GM21723 (cell line): ENCODE results near the gene EGLN2.
"Not testable (repeated sequence)": the region's sequence is repeated elsewhere in the genome, so short reads cannot be mapped to it uniquely, and the experiment has no call there.

Source experiments
- ATAC-seq: cut with Tn5 transposase; IDR thresholded peaks from one replicate; pipeline ENCODE4 v1.9.1; 2021; ENCODE audit warnings: mild to moderate bottlenecking, moderate library complexity; ENCODE audit not compliant: unreplicated experiment

Gene EGLN2

DNA sequence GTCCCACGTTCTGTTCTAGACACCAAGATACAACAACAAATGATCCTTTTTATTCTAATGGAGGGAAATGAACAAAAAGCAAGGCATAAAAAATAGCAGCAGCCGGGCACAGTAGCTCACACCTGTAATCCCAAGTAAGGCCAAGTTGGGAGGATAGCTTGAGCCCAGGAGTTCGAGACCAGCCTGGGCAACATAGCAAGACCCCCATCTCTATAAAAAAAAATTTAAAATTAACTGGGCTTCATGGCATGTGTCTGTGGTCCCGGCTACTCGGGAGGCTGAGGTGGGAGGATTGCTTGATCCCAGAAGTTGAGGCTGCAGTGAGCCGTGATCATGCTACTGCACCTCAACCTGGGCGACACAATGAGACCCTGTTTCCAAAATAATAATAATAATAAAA, 22.6 kb upstream of the EGLN2 start:
- ATAC-seq, result no peak

DNA sequence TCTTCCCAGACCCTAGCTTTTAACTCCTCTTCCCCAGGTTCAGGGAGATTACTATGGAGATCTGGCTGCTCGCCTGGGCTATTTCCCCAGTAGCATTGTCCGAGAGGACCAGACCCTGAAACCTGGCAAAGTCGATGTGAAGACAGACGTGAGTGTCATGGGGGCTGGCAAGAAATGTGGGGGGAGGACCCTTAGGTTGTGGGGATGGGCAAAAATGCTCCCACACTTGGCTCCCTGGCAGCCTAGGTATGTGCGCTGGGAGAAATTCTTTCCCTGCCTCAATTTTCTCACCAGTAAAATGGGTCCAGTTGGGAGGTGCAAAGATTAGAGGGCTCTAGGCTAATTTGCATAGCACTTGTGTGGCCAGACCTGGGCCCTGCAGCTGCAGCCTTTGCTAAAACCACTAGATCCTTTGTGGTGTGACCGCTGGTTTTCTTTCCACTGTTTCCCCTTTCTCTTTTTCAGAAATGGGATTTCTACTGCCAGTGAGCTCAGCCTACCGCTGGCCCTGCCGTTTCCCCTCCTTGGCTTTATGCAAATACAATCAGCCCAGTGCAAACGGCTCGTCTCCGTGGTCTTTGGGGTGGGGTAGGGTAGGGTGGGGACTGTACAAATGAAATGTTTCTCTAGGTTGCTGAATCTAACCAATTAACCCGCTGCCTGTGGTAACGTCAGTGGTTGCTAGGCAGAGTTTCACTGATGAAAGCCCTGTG, 21.9 kb upstream of the EGLN2 start:
- ATAC-seq, result peak; percentile 56

DNA sequence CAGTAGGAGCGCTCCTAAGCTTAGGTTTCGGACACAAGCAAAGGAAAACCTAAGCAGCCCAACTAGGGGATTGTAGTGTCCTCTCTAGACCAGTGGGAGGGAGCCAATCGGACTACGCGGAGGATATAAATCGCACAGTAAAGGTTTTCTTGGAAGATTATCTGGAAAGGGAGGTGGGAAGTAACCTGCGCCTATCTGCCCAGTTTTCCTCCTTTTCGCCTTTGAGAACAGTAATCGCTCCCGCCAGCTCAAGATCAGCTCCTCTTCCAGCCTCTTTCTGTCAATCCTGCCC, 21.4 kb upstream of the EGLN2 start:
- no peak for ATAC-seq

DNA sequence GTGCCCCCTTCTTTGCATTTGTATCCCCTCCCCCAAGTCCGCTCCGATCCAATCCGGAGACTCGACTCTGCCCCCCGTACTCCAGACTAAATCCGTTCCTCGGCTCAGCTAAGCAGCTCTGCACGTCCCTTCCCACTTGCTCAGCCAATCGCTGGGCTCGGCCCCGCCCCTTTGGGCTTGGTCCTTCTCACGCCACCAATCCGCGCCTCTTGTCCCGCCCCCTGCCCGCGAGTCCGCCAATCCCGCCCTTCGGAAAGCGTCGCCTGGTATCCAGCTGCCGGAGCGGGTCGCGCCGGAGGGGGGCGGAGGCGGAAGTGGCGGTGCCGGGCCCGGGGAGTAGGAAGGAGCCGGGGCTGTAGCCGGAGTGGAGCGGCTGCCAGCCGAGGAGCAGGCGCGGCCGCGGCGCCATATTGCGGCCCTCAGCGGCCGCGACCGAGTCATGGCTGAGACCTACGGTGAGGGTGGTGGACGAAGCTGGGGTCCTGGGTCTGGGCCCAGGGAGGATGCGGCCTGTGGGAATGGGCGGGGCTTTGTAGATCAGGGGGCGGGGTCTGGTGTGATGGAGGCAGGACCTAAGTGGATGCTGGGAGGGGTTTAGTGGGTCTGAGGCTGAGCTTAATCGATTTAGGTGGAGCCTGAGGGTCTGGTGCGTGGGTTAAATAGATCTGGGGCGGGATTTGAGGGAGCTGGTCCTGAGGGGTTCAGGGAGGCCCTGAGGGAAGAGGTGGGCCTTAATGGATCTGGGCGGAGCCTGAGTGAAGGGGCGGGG, 20.9 kb upstream of the EGLN2 start, which contains the start of gene RAB4B:
TSS of gene RAB4B (plus strand) at position 311 of the 769 bp plus-strand sequence. CDS start at position 440, 129 bp downstream.
- ATAC-seq, result peak; percentile 58

DNA sequence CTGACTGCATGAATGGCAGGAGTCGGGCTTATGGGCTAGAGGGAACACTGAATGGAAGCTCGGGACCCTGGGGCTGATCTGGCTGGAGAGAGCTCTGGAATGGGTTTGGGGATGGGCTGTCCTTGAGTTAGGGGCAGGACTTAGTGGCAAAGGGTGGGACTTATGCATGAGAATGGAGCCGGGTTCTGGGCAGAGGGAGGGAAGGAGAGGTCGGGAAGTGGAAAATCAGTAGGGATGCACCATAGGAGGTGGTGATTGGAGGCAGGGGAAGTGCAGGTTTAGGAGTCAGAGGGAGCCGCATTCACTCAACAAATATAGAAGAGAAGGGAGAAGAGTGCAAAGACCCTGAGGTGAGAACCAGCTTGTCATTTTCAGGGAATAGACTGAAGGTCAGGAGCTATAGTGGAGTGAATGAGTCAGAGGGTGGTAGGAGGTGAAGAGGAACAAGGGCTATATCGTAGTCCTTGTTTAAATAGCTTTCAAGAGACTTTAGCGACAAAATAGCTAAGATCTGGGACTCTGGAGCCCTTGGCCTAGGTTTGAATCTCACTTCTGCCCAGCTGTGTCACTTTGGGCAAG, 20.2 kb upstream of the EGLN2 start:
- ATAC-seq, result no peak

DNA sequence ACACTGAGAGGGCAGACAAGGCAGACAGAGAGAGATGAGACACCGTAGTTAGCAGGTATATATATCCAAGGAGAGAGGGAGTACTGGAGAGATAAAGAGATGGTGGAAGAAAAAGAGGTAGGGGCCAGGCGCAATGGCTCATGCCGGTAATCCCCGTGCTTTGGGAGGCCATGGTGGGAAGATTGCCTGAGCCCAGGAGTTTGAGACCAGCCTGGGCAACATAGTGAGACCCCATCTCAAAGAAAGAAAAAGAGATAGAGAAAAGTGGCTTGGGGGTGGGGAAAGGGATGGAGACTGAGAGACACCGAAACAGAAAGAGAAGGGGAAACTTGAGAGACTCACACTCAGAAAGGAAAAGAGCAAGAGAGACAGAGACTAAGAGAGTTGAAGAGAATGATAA, 18.4 kb upstream of the EGLN2 start:
- ATAC-seq, result no peak

DNA sequence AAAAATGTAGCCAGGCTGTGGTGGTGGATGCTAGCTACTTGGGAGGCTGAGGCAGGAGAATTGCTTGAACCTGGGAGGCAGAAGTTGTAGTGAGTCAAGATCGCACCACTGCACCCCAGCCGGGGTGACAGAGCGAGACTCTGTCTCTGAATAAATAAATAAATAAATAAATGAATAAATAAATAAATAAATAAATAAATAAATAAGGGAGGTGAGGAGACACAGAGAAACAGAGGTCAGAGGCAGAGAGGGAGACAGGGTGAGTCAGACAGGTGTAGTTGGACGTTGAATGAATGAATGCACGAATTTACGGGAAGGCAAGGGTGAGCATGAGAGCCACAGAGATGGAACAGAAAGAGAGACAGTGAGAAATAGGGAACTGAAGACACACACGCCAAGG, 17.9 kb upstream of the EGLN2 start:
- no peak for ATAC-seq

DNA sequence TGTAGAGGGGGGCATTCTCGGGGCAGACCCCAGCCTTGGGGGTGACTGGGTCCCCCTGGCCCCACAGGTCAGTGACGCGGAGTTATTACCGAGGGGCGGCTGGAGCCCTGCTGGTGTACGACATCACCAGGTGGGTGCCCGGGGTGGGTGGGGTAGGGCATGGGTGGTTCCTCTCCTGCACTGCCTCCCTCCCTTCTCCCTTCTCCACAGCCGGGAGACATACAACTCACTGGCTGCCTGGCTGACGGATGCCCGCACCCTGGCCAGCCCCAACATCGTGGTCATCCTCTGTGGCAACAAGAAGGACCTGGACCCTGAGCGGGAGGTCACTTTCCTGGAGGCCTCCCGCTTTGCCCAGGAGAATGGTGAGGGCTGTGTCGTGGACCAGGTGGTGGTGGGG, 15.3 kb upstream of the EGLN2 start:
- ATAC-seq, result no peak

DNA sequence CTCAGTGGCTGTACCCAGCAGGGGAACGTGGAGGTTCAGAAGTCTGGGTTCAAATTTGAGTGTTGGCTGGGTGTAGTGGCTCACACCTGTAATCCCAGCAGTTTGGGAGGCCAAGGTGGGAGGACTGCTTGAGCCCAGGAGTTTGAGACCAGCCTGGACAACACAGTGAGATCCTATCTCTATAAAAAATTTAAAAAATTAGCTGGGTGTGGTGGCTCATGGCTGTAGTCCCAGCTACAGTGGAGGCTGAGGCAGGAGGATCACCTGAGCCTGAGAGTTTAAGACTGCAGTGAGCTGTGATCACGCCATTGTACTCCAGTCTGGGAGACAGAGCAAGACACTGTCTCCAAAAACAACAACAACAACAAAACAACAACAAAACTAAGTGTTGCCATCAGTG, 14.8 kb upstream of the EGLN2 start:
- ATAC-seq, result not testable (repeated sequence)

DNA sequence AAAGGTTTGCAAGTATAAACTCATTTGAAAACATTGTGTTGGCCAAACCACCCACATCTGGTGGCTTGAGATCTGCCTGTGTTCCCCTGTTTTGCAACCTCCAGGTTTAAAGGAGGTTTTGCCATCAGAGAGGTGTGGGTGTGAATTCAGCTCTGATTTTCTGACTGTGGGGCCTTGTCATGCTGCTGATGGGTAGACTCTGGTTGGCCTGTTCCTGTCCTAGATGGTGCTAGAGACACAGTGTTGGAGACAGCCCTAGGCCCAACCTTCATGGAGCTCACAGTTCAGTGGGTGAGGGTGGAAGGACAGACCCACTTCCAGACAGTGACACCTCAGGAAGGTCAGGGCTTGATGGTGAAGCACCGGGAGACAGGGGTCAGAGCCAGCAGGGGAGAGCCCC, 13.5 kb upstream of the EGLN2 start:
- ATAC-seq, result no peak

DNA sequence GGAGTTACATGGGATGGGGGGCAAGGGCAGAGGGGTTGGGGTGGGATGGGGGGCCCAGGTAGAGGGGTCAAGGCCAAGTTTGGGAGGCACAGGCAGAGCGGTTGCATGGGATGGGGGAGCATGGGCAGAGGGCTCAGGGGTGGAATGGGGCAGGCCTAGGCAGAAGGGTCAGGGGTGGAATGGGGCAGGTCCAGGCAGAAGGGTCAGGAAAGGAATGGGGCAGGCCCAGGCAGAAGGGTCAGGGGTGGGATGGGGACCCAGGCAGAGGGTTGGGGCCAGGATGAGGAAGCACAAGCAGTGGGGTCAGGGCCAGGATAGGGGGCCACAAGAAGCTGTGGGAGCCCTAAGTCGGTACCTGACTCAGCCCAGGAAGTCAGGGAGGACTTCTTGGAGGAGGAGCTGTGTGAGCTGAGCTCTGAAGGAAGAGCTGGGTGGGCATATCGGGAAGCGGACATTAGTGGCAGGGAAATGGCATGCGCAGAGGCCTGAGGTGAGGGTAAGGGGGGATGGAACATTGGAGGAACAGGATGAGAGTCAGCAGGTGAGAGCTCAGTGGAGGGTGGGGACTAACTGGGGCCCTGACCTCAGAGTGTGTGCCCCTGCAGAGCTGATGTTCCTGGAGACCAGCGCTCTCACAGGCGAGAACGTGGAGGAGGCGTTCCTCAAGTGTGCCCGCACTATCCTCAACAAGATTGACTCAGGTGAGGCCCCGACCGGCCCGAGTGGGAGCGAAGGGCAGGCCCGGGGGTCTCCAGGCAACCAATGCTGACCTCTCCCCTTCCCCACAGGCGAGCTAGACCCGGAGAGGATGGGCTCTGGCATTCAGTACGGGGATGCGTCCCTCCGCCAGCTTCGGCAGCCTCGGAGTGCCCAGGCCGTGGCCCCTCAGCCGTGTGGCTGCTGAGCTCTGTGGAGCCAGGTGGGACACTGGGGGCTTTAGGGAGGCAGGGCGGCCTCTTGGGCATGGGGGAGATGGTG, 12.6 kb upstream of the EGLN2 start:
- no peak for ATAC-seq

DNA sequence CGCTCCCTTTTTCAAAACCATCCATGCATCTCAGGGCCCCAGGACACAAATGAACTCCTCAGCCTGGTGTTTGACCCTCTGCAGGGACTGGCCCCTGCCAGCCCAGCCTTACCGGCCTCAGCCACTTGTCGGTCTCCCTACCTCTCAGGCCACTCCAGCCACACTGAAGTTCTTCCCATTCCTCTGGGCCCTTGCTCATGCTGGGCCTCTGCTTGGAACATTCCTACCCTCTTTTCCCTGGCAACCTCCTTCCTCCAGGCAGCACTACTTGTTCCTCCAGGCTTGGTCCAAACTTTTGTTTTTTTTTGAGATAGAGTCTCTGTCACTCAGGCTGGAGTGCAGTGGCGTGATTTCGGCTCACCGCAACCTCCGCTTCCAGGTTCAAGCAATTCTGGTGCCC, 7.6 kb upstream of the EGLN2 start:
- ATAC-seq, result no peak

DNA sequence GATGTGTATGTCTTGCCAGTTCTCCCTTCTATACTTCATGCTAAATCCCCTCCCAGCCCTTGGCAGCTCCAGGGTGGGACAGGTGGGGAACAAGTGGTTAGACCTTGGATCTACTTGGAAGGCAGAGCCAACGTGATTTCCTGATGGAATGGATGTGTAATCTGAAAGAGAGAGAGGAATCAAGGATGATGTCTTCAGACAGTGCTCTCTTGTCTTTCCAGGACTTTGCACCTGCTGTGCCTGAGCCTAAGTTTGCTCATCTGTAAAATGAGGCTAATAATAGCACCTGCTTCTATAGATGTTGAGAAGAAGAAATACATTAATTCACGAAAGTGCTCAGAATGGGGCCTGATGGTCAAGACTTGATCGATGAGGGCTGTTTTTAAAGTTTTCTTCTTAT, 7.0 kb upstream of the EGLN2 start:
- no peak for ATAC-seq

DNA sequence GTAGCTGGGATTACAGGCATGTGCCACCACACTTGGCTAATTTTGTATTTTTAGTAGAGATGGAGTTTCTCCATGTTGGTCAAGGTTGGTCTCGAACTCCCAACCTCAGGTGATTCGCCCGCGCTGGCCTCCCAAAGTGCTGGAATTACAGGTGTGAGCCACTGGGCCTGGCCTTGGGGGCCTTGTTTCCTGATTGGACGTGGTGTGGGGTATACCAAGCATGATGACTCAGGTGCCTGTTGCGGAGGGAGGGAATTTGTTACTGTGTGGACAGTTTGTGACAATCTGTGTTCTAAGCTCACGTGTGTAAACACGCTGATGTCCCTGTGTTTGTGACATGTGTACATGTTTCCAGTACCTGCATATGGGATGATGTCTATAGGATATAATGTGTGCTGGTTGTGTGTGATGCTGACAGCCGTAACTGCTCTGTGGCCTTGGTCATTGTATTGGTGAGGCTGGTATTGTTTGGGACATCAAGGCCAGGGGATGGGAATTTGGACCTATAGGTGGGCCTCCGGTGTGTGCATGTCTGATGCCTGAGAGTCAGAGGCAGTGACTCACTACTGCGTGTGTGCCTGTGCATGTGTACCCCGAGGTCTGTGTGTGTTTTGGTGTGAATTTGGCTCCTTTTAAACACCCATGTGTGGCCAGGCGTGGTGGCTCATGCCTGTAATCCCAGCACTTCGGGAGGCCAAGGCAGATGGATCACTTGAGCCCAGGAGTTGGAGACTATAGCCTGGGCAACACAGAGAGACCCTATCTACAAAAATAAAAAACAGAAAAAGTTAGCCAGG, 1.6 kb upstream of the EGLN2 start:
- ATAC-seq, result no peak

DNA sequence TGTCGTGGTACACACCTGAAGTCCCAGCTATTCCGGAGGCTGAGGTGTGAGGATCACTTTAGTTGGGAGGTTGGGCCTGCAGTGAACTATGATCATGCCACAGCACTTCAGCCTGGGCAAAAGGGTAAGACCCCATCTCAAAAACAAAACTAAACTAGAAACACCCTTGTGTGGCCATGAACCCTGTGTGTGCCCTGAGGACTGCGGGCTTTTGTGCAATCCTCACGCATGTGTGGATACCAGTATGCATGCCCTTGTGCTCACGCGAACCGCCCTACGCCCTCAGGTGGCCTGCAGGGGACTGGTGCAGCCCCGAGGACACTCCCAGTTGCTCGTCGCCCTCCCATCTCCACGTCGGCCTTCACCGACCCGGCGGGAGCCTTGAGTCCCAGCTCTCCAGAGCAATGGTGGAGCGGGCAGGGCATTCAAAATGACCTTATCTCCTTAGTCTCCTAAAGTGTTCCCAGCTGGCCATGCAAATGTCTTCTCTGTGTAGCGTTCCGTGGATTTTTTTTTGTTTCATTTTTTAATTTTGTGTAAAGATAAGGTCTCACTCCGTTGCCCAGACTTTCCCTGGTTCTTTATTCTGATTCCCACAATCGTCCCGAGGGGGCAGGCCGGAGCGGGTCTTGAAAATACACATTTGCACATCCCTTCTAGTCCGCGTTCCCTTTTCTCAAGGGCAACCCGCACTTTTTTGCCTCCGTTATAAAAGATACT, 868 bp upstream of the EGLN2 start:
- peak; percentile 35 for ATAC-seq

DNA sequence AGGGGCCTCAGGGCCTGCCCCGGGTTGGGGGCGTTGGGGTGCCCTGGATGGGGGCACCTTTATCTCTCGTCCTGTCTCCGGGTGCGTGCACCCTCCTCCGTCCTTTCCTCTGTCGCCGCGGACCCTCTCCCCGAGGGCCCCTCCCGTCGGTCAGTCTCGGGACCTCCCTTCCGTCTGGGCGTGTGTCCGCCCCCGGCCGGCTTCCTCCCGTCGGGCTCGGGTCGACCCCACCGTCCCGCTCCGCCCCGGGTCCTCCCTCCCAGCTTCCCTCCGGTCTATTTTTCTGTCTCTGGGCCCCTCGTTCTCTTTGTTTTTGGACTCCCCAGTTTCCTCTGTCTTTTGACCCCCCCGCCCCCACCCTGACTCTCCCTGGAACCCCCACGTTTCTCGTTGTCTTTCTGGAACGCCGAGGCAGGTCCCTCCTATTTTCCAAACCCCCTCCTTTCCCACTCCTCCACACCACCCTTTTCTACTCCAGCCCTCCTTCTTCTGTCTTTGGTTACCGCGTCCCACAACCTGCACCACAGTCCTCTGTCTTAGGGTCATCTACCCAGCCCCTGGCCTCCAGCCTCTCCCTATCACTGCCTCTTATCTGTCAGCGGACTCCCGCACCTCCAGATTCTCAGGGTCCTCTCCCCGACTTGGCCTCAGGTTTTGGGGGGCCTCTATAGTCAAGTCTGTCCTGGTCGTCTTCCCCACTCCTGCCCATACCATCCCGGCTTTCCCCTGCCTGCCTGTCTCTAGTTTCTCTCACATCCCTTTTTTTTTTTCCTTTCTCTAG, 757 bp downstream of the EGLN2 start:
- no peak for ATAC-seq

DNA sequence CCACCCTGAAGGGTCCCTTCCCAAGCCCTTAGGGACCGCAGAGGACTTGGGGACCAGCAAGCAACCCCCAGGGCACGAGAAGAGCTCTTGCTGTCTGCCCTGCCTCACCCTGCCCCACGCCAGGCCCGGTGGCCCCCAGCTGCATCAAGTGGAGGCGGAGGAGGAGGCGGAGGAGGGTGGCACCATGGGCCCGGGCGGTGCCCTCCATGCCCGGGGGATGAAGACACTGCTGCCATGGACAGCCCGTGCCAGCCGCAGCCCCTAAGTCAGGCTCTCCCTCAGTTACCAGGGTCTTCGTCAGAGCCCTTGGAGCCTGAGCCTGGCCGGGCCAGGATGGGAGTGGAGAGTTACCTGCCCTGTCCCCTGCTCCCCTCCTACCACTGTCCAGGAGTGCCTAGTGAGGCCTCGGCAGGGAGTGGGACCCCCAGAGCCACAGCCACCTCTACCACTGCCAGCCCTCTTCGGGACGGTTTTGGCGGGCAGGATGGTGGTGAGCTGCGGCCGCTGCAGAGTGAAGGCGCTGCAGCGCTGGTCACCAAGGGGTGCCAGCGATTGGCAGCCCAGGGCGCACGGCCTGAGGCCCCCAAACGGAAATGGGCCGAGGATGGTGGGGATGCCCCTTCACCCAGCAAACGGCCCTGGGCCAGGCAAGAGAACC, 1.5 kb downstream of the EGLN2 start:
- no peak for ATAC-seq

DNA sequence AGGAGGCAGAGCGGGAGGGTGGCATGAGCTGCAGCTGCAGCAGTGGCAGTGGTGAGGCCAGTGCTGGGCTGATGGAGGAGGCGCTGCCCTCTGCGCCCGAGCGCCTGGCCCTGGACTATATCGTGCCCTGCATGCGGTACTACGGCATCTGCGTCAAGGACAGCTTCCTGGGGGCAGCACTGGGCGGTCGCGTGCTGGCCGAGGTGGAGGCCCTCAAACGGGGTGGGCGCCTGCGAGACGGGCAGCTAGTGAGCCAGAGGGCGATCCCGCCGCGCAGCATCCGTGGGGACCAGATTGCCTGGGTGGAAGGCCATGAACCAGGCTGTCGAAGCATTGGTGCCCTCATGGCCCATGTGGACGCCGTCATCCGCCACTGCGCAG, 2.0 kb downstream of the EGLN2 start:
- ATAC-seq, result no peak
